Right lobe of liver (tissue), 4 donors: ENCODE data around the gene GALNT7.

Source experiments
- CTCF ChIP-seq, 4 donors: fragments of 200-600 bp in 3 of 4; fragments of 450-650 bp in 1 of 4; IDR thresholded peaks; one replicate each; pipeline versions ENCODE4 v1.5.1 to v1.8.0; 2016 to 2022; ENCODE audit warnings: antibody characterized with exemption in 4 of 4, mild to moderate bottlenecking in 2 of 4
- POLR2A ChIP-seq: fragments of 450-650 bp; IDR thresholded peaks from one replicate; pipeline ENCODE4 v1.6.1; 2017; ENCODE audit warnings: antibody characterized with exemption, mild to moderate bottlenecking
- donor health status: DM: no; HTN: no; CAD: no.
- donor health status: DM: no; HTN: no; CAD: no.
- donor health status: DM: no; HTN: yes; CAD: no.

GRCh38 chr4:173301518-173302201 lies 133.0 kb downstream of the GALNT7 start:
- TF ChIP-seq CTCF (IDR thresholded peaks at IDR 0.05) (peak; percentile 42 to 66 (median 53)), POLR2A (no peak)
